IMR-90 (cell line): ENCODE measurements around the gene CHPF2.

Source experiments
- BHLHE40 ChIP-seq: fragments of 150-350 bp; IDR thresholded peaks from 2 replicates; pipeline ENCODE4 v1.6.1; 2016; ENCODE audit warnings: mild to moderate bottlenecking, low read depth, low read length
- CEBPB ChIP-seq: IDR thresholded peaks from 2 replicates; pipeline ENCODE4 v1.6.1; 2012; ENCODE audit warnings: low read depth, low read length, improper control_type of control experiment
- FOS ChIP-seq: fragments of 150-350 bp; IDR thresholded peaks from 2 replicates; pipeline ENCODE4 v1.6.1; 2016; ENCODE audit warnings: low read depth, low read length
- MAFK ChIP-seq: IDR thresholded peaks from 2 replicates; pipeline ENCODE4 v1.6.1; 2012; ENCODE audit warnings: low read depth, low read length, improper control_type of control experiment
- MXI1 ChIP-seq: IDR thresholded peaks from 2 replicates; pipeline ENCODE4 v1.6.1; 2012; ENCODE audit warnings: low read depth, mild to moderate bottlenecking, low read length, moderate library complexity, borderline replicate concordance
- NFE2L2 ChIP-seq: fragments of 150-350 bp; IDR thresholded peaks from 2 replicates; pipeline ENCODE4 v1.6.1; 2016; ENCODE audit warnings: low read depth, mild to moderate bottlenecking, low read length
- POLR2A ChIP-seq: IDR thresholded peaks from 2 replicates; pipeline ENCODE4 v1.6.1; 2012; ENCODE audit warnings: mild to moderate bottlenecking, low read depth, low read length
- RCOR1 ChIP-seq: IDR thresholded peaks from 2 replicates; pipeline ENCODE4 v1.6.1; 2012; ENCODE audit warnings: mild to moderate bottlenecking, low read length, improper control_type of control experiment; ENCODE audit not compliant: insufficient replicate concordance
- SMC3 ChIP-seq: fragments of 150-350 bp; IDR thresholded peaks from 2 replicates; pipeline ENCODE4 v1.6.1; 2016; ENCODE audit warnings: low read depth, mild to moderate bottlenecking, antibody characterized with exemption, low read length, moderate library complexity
- TF ChIP-seq, protein P1 (sequence below): conservative IDR thresholded peaks from 2 replicates; pipeline ENCODE4 v1.5.1; 2012; ENCODE audit warnings: mild to moderate bottlenecking, low read depth, low read length, improper control_type of control experiment

DNA sequence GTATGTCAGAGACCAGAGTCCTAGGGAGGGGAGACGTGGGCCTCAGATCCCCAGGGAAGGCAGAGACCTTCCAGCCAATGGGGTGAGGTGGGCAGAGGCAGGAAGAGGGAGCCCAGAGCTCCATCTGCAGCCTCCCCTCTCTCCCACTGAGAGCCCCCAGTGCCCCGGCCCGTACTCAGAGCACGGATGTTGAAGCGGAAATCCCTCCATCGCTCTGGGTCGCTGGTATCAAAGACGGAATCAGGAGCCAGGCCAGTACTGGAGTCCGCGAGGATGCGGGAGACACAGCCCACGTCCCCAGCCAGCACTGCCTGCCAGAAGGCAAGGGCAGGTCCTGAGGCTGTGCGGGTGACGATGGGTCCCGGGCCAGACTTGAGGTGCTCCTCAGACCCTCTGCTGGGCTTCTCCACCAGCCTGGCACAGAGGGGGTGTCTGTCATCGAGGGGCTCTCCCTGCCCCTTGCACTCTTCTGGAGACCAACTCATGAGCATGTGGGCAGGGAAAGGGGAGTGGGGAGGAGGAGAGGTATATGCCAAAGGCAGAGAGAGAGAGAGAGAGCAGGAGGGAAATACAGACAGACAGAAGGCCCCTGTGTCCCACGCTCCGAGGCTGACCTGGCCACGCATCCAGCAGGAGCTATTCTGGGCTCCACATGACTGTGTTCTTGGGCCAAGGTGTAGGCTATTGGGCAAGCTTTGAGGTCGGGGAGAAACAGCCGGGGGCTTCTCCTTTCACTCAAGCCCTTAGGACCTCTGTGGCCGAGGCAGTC is 45.5 kb upstream of the CHPF2 start, which contains the start of gene ASB10:
- no peak for TF ChIP-seq MXI1
- no peak for TF ChIP-seq BHLHE40
- TF ChIP-seq, protein P1, sequence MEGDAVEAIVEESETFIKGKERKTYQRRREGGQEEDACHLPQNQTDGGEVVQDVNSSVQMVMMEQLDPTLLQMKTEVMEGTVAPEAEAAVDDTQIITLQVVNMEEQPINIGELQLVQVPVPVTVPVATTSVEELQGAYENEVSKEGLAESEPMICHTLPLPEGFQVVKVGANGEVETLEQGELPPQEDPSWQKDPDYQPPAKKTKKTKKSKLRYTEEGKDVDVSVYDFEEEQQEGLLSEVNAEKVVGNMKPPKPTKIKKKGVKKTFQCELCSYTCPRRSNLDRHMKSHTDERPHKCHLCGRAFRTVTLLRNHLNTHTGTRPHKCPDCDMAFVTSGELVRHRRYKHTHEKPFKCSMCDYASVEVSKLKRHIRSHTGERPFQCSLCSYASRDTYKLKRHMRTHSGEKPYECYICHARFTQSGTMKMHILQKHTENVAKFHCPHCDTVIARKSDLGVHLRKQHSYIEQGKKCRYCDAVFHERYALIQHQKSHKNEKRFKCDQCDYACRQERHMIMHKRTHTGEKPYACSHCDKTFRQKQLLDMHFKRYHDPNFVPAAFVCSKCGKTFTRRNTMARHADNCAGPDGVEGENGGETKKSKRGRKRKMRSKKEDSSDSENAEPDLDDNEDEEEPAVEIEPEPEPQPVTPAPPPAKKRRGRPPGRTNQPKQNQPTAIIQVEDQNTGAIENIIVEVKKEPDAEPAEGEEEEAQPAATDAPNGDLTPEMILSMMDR, result no peak
- TF ChIP-seq CEBPB, result no peak
- no peak for TF ChIP-seq POLR2A
- no peak for TF ChIP-seq FOS
- TF ChIP-seq NFE2L2, result no peak
- TF ChIP-seq MAFK, result no peak
- TF ChIP-seq SMC3, result no peak
- TF ChIP-seq RCOR1, result no peak
